ENCODE data around the gene LIMK2. TPM values are rescaled to one million over a fixed set of nuclear protein-coding genes. Genes with fewer than 3 reads are reported as not detected.

LIMK2 gene
- total RNA-seq, 1 donor from 2014 or later, result 92.4 TPM

GRCh38 chr22:31227186-31227585 is 15.1 kb downstream of the LIMK2 start:
- TF ChIP-seq, protein P1, sequence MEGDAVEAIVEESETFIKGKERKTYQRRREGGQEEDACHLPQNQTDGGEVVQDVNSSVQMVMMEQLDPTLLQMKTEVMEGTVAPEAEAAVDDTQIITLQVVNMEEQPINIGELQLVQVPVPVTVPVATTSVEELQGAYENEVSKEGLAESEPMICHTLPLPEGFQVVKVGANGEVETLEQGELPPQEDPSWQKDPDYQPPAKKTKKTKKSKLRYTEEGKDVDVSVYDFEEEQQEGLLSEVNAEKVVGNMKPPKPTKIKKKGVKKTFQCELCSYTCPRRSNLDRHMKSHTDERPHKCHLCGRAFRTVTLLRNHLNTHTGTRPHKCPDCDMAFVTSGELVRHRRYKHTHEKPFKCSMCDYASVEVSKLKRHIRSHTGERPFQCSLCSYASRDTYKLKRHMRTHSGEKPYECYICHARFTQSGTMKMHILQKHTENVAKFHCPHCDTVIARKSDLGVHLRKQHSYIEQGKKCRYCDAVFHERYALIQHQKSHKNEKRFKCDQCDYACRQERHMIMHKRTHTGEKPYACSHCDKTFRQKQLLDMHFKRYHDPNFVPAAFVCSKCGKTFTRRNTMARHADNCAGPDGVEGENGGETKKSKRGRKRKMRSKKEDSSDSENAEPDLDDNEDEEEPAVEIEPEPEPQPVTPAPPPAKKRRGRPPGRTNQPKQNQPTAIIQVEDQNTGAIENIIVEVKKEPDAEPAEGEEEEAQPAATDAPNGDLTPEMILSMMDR (IDR thresholded peaks at IDR 0.05; ENCODE audit: partially characterized antibody, unreplicated experiment), result no peak

DNA sequence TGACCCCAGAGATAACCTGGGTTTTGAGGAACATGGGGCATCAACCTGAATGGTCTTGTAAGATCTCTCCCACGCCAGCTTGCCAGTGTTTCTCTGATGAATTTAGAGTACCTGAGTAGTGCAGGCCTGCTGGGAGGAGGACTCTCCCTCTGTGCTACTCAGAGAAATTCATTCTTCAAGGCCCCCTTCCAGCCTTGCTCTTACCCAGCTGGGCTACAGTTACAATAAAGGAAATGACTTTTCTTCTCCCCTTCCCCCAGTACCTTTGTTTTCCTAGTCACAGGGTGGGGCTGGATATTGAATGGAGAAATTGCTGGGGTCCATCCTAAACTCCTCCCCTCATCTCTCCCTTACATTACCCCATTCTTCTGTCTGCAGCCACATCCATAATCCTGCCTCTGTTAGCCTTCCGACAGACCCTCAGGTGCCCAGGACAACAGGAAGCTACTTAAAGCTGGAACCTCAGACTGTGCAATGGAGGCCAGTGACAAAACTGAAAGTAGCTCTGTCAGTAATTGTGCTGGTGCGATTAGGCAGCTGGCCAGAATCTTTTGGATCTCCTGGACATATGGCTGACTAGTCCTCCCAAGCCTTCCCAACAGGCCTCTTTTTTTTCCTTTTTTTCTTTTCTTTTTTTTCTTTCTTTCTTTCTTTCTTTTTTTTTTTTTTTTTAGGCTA is 17.4 kb downstream of the LIMK2 start:
- no peak for DNase-seq
- Mint-ChIP-seq H3K27me3 (ENCODE audit: unreplicated experiment) (no peaks in the 10 kb centered on the region), H3K4me1 (ENCODE audit: low read depth, unreplicated experiment) (peaks cover 11% of the 10 kb centered on the region), H3K27ac (ENCODE audit: unreplicated experiment) (no peak overlapping the region), H3K4me3 (ENCODE audit: unreplicated experiment) (no peak overlapping the region), H3K36me3 (ENCODE audit: unreplicated experiment) (no peaks in the 10 kb centered on the region), H3K9me3 (ENCODE audit: unreplicated experiment) (peaks cover 2% of the 10 kb centered on the region)
- TF ChIP-seq, protein P1 (IDR thresholded peaks at IDR 0.05; ENCODE audit: partially characterized antibody, unreplicated experiment), result no peak

More at GRCh38 chr22:31227186-31227585, 15.1 kb downstream of the LIMK2 start:
- Mint-ChIP-seq H3K9me3 (ENCODE audit: unreplicated experiment) (peaks cover 2% of the 10 kb centered on the region), H3K27ac (ENCODE audit: unreplicated experiment) (no peak overlapping the region), H3K36me3 (ENCODE audit: unreplicated experiment) (no peaks in the 10 kb centered on the region), H3K27me3 (ENCODE audit: unreplicated experiment) (no peaks in the 10 kb centered on the region), H3K4me3 (ENCODE audit: unreplicated experiment) (no peak overlapping the region), H3K4me1 (ENCODE audit: low read depth, unreplicated experiment) (peaks cover 11% of the 10 kb centered on the region)
- no peak for DNase-seq

GRCh38 chr22:31230155-31230870 is 18.2 kb downstream of the LIMK2 start:
- no peak for DNase-seq
- no peak overlapping the region for H3K27ac Mint-ChIP-seq (ENCODE audit: unreplicated experiment)
- H3K4me3 Mint-ChIP-seq (ENCODE audit: unreplicated experiment), result no peak overlapping the region

GRCh38 chr22:31230871-31231621 is 18.9 kb downstream of the LIMK2 start:
- H3K36me3 Mint-ChIP-seq (ENCODE audit: unreplicated experiment), result no peaks in the 10 kb centered on the region
- peak overlapping the region; percentile 31 for H3K27ac Mint-ChIP-seq (ENCODE audit: unreplicated experiment)
- no peak for DNase-seq
- H3K4me3 Mint-ChIP-seq (ENCODE audit: unreplicated experiment), result no peak overlapping the region
- no peaks in the 10 kb centered on the region for H3K27me3 Mint-ChIP-seq (ENCODE audit: unreplicated experiment)
- TF ChIP-seq, protein P1 (IDR thresholded peaks at IDR 0.05; ENCODE audit: partially characterized antibody, unreplicated experiment), result no peak
- peaks cover 11% of the 10 kb centered on the region for H3K4me1 Mint-ChIP-seq (ENCODE audit: low read depth, unreplicated experiment)
- peaks cover 2% of the 10 kb centered on the region for H3K9me3 Mint-ChIP-seq (ENCODE audit: unreplicated experiment)

More at GRCh38 chr22:31230155-31230870, 18.2 kb downstream of the LIMK2 start:
- Mint-ChIP-seq H3K36me3 (ENCODE audit: unreplicated experiment) (no peaks in the 10 kb centered on the region), H3K4me1 (ENCODE audit: low read depth, unreplicated experiment) (peaks cover 11% of the 10 kb centered on the region), H3K27me3 (ENCODE audit: unreplicated experiment) (no peaks in the 10 kb centered on the region), H3K9me3 (ENCODE audit: unreplicated experiment) (peaks cover 2% of the 10 kb centered on the region)
- TF ChIP-seq, protein P1 (IDR thresholded peaks at IDR 0.05; ENCODE audit: partially characterized antibody, unreplicated experiment), result no peak
